Neural cell (in vitro differentiated cells): ENCODE measurements around the gene LYSMD1. TPM values are rescaled to one million over a fixed set of nuclear protein-coding genes. Genes with fewer than 3 reads are reported as not detected.

ENCODE experiments used
- H2AFZ ChIP-seq: fragments of 200-600, 300-800 bp; sonication (generic), shearing (Covaris generic); 2 replicates; pipeline ENCODE4 v1.6.0; 2014; ENCODE audit warnings: low read depth, mild to moderate bottlenecking, antibody characterized with exemption, low read length, moderate library complexity
- H3F3A ChIP-seq: fragments of 200-600 bp; shearing (Covaris generic); 2 replicates; pipeline ENCODE4 v1.6.1; 2016; ENCODE audit warnings: mild to moderate bottlenecking, moderate library complexity, mixed read lengths, antibody characterized with exemption, low read length; ENCODE audit not compliant: insufficient read depth, poor library complexity, severe bottlenecking
- H3K27ac ChIP-seq: fragments of 200-600, 300-800 bp; sonication (generic), shearing (Covaris generic); 2 replicates; pipeline ENCODE4 v1.5.1; 2014; ENCODE audit warnings: mild to moderate bottlenecking, low read length, moderate library complexity
- H3K27me3 ChIP-seq: fragments of 300-800, 200-600 bp; sonication (generic), shearing (Covaris generic); 2 replicates; pipeline ENCODE4 v1.6.0; 2014; ENCODE audit warnings: mild to moderate bottlenecking, low read depth, low read length, moderate library complexity; ENCODE audit not compliant: insufficient read depth
- H3K36me3 ChIP-seq: fragments of 300-800, 200-600 bp; sonication (generic), shearing (Covaris generic); 2 replicates; pipeline ENCODE4 v1.5.1; 2014; ENCODE audit warnings: mild to moderate bottlenecking, antibody characterized with exemption, low read length, moderate library complexity; ENCODE audit not compliant: insufficient read depth
- H3K4me2 ChIP-seq: fragments of 300-800, 200-600 bp; sonication (generic), shearing (Covaris generic); 2 replicates; pipeline ENCODE4 v1.6.0; 2014; ENCODE audit warnings: mild to moderate bottlenecking, low read length
- H3K4me3 ChIP-seq: fragments of 300-800, 200-600 bp; sonication (generic), shearing (Covaris generic); 2 replicates; pipeline ENCODE4 v1.5.1; 2014; ENCODE audit warnings: mild to moderate bottlenecking, low read length, moderate library complexity
- H3K79me2 ChIP-seq: fragments of 200-600 bp; shearing (Covaris generic); replicated peaks from 2 replicates; pipeline ENCODE4 v1.6.0; 2014; ENCODE audit warnings: mild to moderate bottlenecking, low read length, moderate library complexity; ENCODE audit not compliant: insufficient read depth
- H3K9ac ChIP-seq: fragments of 300-800, 200-600 bp; sonication (generic), shearing (Covaris generic); 2 replicates; pipeline ENCODE4 v1.6.1; 2016; ENCODE audit warnings: mild to moderate bottlenecking, low read length, mixed read lengths
- H3K9me2 ChIP-seq: fragments of 200-600 bp; shearing (Covaris generic); 2 replicates; pipeline ENCODE4 v1.6.1; 2016; ENCODE audit warnings: mild to moderate bottlenecking, low read length, mixed read lengths; ENCODE audit not compliant: insufficient read depth
- H3K9me3 ChIP-seq: fragments of 200-600, 300-800 bp; sonication (generic), shearing (Covaris generic); 2 replicates; pipeline ENCODE4 v1.6.1; 2016; ENCODE audit warnings: mild to moderate bottlenecking, mixed run types, low read length, moderate library complexity, mixed read lengths
- H4K20me1 ChIP-seq: fragments of 200-600 bp; shearing (Covaris generic); 2 replicates; pipeline ENCODE4 v1.6.1; 2016; ENCODE audit warnings: mild to moderate bottlenecking, mixed run types; ENCODE audit not compliant: insufficient read depth
- EP300 ChIP-seq: fragments of 450-650 bp; conservative IDR thresholded peaks from 2 replicates; pipeline ENCODE4 v1.6.1; 2014; ENCODE audit warnings: antibody characterized with exemption, mild to moderate bottlenecking, moderate library complexity; ENCODE audit not compliant: poor library complexity, severe bottlenecking
- EZH2 ChIP-seq: fragments of 200-600, 300-800 bp; shearing (Covaris generic), sonication (generic); IDR thresholded peaks from 2 replicates; pipeline ENCODE4 v1.6.1; 2014; ENCODE audit warnings: antibody characterized with exemption, low read length, borderline replicate concordance, mild to moderate bottlenecking; ENCODE audit not compliant: insufficient read depth, poor library complexity, severe bottlenecking
- MXI1 ChIP-seq: fragments of 450-650 bp; conservative IDR thresholded peaks from 2 replicates; pipeline ENCODE4 v1.6.1; 2014; ENCODE audit warnings: antibody characterized with exemption, mild to moderate bottlenecking; ENCODE audit not compliant: poor library complexity, severe bottlenecking
- POLR2AphosphoS5 ChIP-seq: IDR thresholded peaks from 2 replicates; pipeline ENCODE4 v1.6.1; 2012
- RAD21 ChIP-seq: fragments of 450-650 bp; conservative IDR thresholded peaks from 2 replicates; pipeline ENCODE4 v1.6.1; 2014; ENCODE audit warnings: antibody characterized with exemption, mild to moderate bottlenecking, moderate library complexity
- REST ChIP-seq: IDR thresholded peaks from 2 replicates; pipeline ENCODE4 v1.6.1; 2012; ENCODE audit warnings: borderline replicate concordance
- SMC3 ChIP-seq: fragments of 450-650 bp; conservative IDR thresholded peaks from 2 replicates; pipeline ENCODE4 v1.6.1; 2014; ENCODE audit warnings: antibody characterized with exemption, mild to moderate bottlenecking, moderate library complexity; ENCODE audit not compliant: poor library complexity
- TAF1 ChIP-seq: IDR thresholded peaks from 2 replicates; pipeline ENCODE4 v1.6.1; 2012; ENCODE audit warnings: low read depth
- polyA plus RNA-seq: library from polyadenylated mRNA; depleted of rRNA; stranded (reverse); fragments of >200 nt; gene quantifications from 2 replicates; pipeline ENCODE4 v1.2.3, GENCODE V29; 2014
- TF ChIP-seq, protein P1 (sequence below): fragments of 450-650 bp; IDR thresholded peaks from 2 replicates; pipeline ENCODE4 v1.5.1; 2014; ENCODE audit warnings: antibody characterized with exemption, mild to moderate bottlenecking, moderate library complexity; ENCODE audit not compliant: poor library complexity, severe bottlenecking

LYSMD1 gene
- polyA plus RNA-seq, 1 donor from 2014 or later = 16.0 TPM

GRCh38 chr1:151193856-151194255 lies 28.2 kb upstream of the LYSMD1 start:
- Histone ChIP-seq H3K36me3 (no peaks in the 10 kb centered on the region), H3K4me3 (no peak overlapping the region), H3K27me3 (peaks cover 5% of the 10 kb centered on the region), H4K20me1 (no peaks in the 10 kb centered on the region), H3K9me3 (no peaks in the 10 kb centered on the region), H3K9me2 (no peaks in the 10 kb centered on the region), H3K4me2 (no peak overlapping the region), H3K79me2 (peaks cover 9% of the 10 kb centered on the region), H2AFZ (no peak overlapping the region), H3K9ac (no peak overlapping the region), H3K27ac (no peak overlapping the region), H3F3A (no peaks in the 10 kb centered on the region)
- TF ChIP-seq EZH2 (no peak), POLR2AphosphoS5 (no peak), REST (no peak), EP300 (no peak), TAF1 (no peak), SMC3 (no peak), MXI1 (no peak), RAD21 (no peak)
- TF ChIP-seq, protein P1, sequence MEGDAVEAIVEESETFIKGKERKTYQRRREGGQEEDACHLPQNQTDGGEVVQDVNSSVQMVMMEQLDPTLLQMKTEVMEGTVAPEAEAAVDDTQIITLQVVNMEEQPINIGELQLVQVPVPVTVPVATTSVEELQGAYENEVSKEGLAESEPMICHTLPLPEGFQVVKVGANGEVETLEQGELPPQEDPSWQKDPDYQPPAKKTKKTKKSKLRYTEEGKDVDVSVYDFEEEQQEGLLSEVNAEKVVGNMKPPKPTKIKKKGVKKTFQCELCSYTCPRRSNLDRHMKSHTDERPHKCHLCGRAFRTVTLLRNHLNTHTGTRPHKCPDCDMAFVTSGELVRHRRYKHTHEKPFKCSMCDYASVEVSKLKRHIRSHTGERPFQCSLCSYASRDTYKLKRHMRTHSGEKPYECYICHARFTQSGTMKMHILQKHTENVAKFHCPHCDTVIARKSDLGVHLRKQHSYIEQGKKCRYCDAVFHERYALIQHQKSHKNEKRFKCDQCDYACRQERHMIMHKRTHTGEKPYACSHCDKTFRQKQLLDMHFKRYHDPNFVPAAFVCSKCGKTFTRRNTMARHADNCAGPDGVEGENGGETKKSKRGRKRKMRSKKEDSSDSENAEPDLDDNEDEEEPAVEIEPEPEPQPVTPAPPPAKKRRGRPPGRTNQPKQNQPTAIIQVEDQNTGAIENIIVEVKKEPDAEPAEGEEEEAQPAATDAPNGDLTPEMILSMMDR = no peak

DNA sequence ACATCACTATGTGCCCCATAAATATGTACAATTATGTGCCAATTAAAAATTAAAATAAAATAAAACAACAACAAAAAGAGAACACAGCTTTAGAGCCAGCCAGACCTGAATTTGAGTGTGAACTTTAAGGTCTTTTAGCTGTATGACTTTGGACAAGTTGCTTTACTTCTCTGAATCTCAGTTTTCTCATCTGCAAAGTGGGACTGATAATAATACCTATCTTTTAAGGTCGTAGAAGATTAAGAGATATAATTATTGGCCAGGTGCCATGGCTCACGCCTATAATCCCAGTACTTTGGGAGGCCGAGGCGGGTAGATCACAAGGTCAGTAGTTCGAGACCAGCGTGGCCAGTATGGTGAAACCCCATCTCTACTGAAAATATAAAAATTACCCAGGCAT lies 27.6 kb upstream of the LYSMD1 start:
- no peak overlapping the region for H3K27ac ChIP-seq
- no peak overlapping the region for H3K9ac ChIP-seq
- peaks cover 12% of the 10 kb centered on the region for H3K79me2 ChIP-seq
- H2AFZ ChIP-seq = no peak overlapping the region
- H3K9me3 ChIP-seq = no peaks in the 10 kb centered on the region
- no peaks in the 10 kb centered on the region for H3F3A ChIP-seq
- H4K20me1 ChIP-seq = no peaks in the 10 kb centered on the region
- H3K4me3 ChIP-seq = no peak overlapping the region
- no peaks in the 10 kb centered on the region for H3K9me2 ChIP-seq
- no peak overlapping the region for H3K4me2 ChIP-seq
- H3K27me3 ChIP-seq = peaks cover 5% of the 10 kb centered on the region
- TF ChIP-seq REST (no peak), EP300 (no peak), EZH2 (no peak), RAD21 (no peak), SMC3 (no peak), MXI1 (no peak), POLR2AphosphoS5 (no peak), TAF1 (no peak)
- TF ChIP-seq, protein P1 = no peak
- H3K36me3 ChIP-seq = no peaks in the 10 kb centered on the region
